T-cell (primary cell): Measurements from ENCODE around the gene ATP6AP1. TPM values are rescaled to one million over a fixed set of nuclear protein-coding genes. Genes with fewer than 3 reads are reported as not detected.
A peak's percentile ranks its signal among the peaks of the same experiment; 100 is the strongest.

Experiments
- ATAC-seq, 4 experiments: fragments of 200-7000 bp in 3 of 4; fragments of 150-1000 bp in 1 of 4; cut with Tn5 transposase; replicated peaks in 1 of 4; 1 replicate in 3 of 4; 2 replicates in 1 of 4; pipeline ENCODE4 v1.10.0; 2021; ENCODE audit warnings: moderate library complexity in 3 of 4, mild to moderate bottlenecking in 2 of 4, moderate number of reproducible peaks in 1 of 4
- CTCF ChIA-PET, 2 donors: fragments of 300-600 bp; sonication (Branson Sonifier 250); formaldehyde crosslinking; loops; one replicate each; lab custom pipeline; 2022; ENCODE audit warnings: antibody characterized with exemption in 2 of 2; lab: Charles Lee
- POLR2A ChIA-PET, 2 donors: fragments of 300-600 bp; sonication (Branson Sonifier 250); formaldehyde crosslinking; loops; one replicate each; lab custom pipeline; 2022; ENCODE audit warnings: antibody characterized with exemption in 2 of 2; lab: Charles Lee
- DNase-seq, 35 experiments: peaks; one replicate each; pipeline versions ENCODE4 v3.0.0 to v3.0.0-alpha.2; 2013 to 2023
- H3K27ac ChIP-seq: one replicate; pipeline ENCODE4 v1.5.1; 2013; ENCODE audit warnings: low read length
- H3K27me3 ChIP-seq, 2 experiments: replicated peaks in 1 of 2; 1 replicate in 1 of 2; 2 replicates in 1 of 2; pipeline versions ENCODE4 v1.6.1 to v1.7.0; 2013; ENCODE audit warnings: low read length in 1 of 2, mixed read lengths in 1 of 2; ENCODE audit not compliant: control insufficient read depth in 2 of 2, insufficient read depth in 2 of 2; ENCODE audit errors: extremely low read depth in 1 of 2
- H3K36me3 ChIP-seq, 2 donors: 1 replicate in 1 of 2; 2 replicates in 1 of 2; pipeline versions ENCODE4 v1.6.1 to v1.7.0; 2013; ENCODE audit warnings: low read length in 1 of 2; ENCODE audit not compliant: control insufficient read depth in 2 of 2, insufficient read depth in 1 of 2; ENCODE audit errors: extremely low read depth in 1 of 2
- H3K4me1 ChIP-seq, 2 experiments: 1 replicate in 1 of 2; 2 replicates in 1 of 2; pipeline versions ENCODE4 v1.6.1 to v1.7.0; 2013; ENCODE audit warnings: low read length in 2 of 2, mixed read lengths in 1 of 2; ENCODE audit not compliant: insufficient read depth in 2 of 2, control insufficient read depth in 1 of 2; ENCODE audit errors: extremely low read depth in 1 of 2
- H3K4me3 ChIP-seq, 2 donors: 1 replicate in 1 of 2; 2 replicates in 1 of 2; pipeline versions ENCODE4 v1.5.1 to v1.7.0; 2013; ENCODE audit warnings: mild to moderate bottlenecking in 2 of 2, low read length in 1 of 2, moderate library complexity in 1 of 2; ENCODE audit not compliant: control insufficient read depth in 1 of 2; ENCODE audit errors: extremely low read depth in 1 of 2
- H3K9me3 ChIP-seq: 2 replicates; pipeline ENCODE4 v1.7.0; 2013
- H3K27ac Mint-ChIP-seq, 2 donors: one replicate each; pipeline ENCODE4 v1.8.0; 2020 to 2021; ENCODE audit warnings: mild to moderate bottlenecking in 2 of 2, mixed read lengths in 2 of 2
- H3K27me3 Mint-ChIP-seq, 2 donors: one replicate each; pipeline ENCODE4 v1.8.0; 2021 to 2022; ENCODE audit warnings: mixed read lengths in 2 of 2
- H3K36me3 Mint-ChIP-seq: one replicate; pipeline ENCODE4 v1.8.0; 2021; ENCODE audit warnings: mixed read lengths
- H3K4me1 Mint-ChIP-seq, 3 donors: one replicate each; pipeline ENCODE4 v1.8.0; 2020 to 2022; ENCODE audit warnings: mixed read lengths in 3 of 3, mild to moderate bottlenecking in 1 of 3
- H3K4me3 Mint-ChIP-seq, 3 donors: one replicate each; pipeline ENCODE4 v1.8.0; 2020 to 2022; ENCODE audit warnings: mild to moderate bottlenecking in 3 of 3, mixed read lengths in 3 of 3, moderate library complexity in 3 of 3
- H3K9me3 Mint-ChIP-seq, 3 donors: one replicate each; pipeline ENCODE4 v1.8.0; 2020 to 2022; ENCODE audit warnings: mixed read lengths in 3 of 3
- WGBS: methylation state at CpG from one replicate; pipeline ENCODE4 v1.1.5; 2013; ENCODE audit warnings: missing lambda C conversion rate; ENCODE audit not compliant: insufficient coverage; 5-methylcytosine and 5-hydroxymethylcytosine counted together
- total RNA-seq, 35 experiments: library from RNA in 6 of 35; stranded (reverse) in 6 of 35; fragments of 120-200 nt in 1 of 35; gene quantifications; one replicate each; pipeline versions ENCODE4 v1.2.1 to v1.2.4 and lab custom pipeline; 2013 to 2026

ATP6AP1 gene
- total RNA-seq, 5 donors from 2014 or later (not counting 1 experiment from before 2014, with no cell fraction given) = 37.9 to 56.8 (median 53.6) TPM

DNA sequence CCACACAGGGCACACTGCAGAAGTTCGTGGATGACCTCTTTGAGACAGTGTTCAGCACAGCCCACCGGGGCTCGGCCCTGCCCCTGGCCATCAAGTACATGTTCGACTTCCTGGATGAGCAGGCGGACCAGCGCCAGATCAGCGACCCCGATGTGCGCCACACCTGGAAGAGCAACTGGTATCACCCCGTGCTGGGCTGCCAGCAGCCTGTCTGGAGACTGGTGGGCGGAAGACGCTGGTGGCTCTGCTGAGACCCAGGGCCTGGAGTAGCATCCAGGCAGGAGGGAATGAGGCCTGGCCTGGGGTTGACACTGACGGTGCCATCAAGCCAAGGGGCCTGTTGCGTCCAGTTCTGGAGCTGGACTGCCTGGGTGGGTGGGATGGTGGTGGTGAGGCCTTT lies 42.0 kb downstream of the ATP6AP1 start:
- no peaks in the 10 kb centered on the region for H3K27me3 Mint-ChIP-seq
- 95% methylated on average over 8 of the region's 14 CpGs for WGBS
- Histone ChIP-seq H3K9me3 (no peaks in the 10 kb centered on the region), H3K27me3 (no peaks in the 10 kb centered on the region), H3K36me3 (peaks cover 6 to 46% of the 10 kb centered on the region in 2 donors), H3K4me1 (no peaks in the 10 kb centered on the region), H3K27ac (no peak overlapping the region), H3K4me3 (no peak overlapping the region)
- H3K4me1 Mint-ChIP-seq = peaks cover 0 to under 1% (median 0%) of the 10 kb centered on the region in 3 donors
- no peak overlapping the region for H3K27ac Mint-ChIP-seq
- H3K36me3 Mint-ChIP-seq = no peaks in the 10 kb centered on the region
- no peak for ATAC-seq
- no peak for DNase-seq
- ChIA-PET CTCF (no interaction called here), POLR2A (no interaction called here)
- H3K9me3 Mint-ChIP-seq = no peaks in the 10 kb centered on the region
- H3K4me3 Mint-ChIP-seq = no peak overlapping the region

DNA sequence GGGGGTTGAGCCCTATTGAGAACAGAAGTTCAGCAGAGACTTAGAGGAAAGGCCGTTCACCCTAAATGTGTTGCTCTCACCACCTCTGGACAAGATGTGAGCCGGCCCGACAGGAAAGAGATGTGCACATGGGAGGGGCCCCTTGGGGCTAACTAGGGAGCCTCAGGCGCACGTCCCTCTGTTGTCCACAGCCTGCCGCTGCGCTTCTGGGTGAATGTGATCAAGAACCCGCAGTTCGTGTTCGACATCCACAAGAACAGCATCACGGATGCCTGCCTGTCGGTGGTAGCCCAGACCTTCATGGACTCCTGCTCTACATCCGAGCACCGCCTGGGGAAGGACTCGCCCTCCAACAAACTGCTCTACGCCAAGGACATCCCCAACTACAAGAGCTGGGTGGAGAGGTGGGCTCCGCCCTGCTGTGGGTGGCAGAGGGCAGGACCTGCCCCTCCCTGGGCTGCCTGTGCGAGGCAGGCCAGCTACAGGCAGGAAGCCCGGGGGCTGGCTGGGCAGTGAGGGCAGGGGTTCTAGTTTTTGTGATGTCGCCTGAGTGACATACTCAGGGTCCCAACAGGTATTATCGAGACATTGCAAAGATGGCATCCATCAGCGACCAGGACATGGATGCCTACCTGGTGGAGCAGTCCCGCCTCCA lies 42.6 kb downstream of the ATP6AP1 start:
- Mint-ChIP-seq H3K27ac (no peak overlapping the region), H3K27me3 (no peaks in the 10 kb centered on the region), H3K36me3 (no peaks in the 10 kb centered on the region), H3K9me3 (no peaks in the 10 kb centered on the region), H3K4me3 (no peak overlapping the region), H3K4me1 (peaks cover 0 to 3% (median 0%) of the 10 kb centered on the region in 3 donors)
- H3K9me3 ChIP-seq = no peaks in the 10 kb centered on the region
- CTCF ChIA-PET = no interaction called here
- WGBS = 97% methylated on average over 5 of the region's 23 CpGs
- H3K4me3 ChIP-seq = no peak overlapping the region
- peaks cover 6 to 40% of the 10 kb centered on the region in 2 donors for H3K36me3 ChIP-seq
- POLR2A ChIA-PET = no interaction called here
- no peak overlapping the region for H3K27ac ChIP-seq
- no peak for ATAC-seq
- no peak for DNase-seq
- no peaks in the 10 kb centered on the region for H3K27me3 ChIP-seq
- H3K4me1 ChIP-seq = no peaks in the 10 kb centered on the region

DNA sequence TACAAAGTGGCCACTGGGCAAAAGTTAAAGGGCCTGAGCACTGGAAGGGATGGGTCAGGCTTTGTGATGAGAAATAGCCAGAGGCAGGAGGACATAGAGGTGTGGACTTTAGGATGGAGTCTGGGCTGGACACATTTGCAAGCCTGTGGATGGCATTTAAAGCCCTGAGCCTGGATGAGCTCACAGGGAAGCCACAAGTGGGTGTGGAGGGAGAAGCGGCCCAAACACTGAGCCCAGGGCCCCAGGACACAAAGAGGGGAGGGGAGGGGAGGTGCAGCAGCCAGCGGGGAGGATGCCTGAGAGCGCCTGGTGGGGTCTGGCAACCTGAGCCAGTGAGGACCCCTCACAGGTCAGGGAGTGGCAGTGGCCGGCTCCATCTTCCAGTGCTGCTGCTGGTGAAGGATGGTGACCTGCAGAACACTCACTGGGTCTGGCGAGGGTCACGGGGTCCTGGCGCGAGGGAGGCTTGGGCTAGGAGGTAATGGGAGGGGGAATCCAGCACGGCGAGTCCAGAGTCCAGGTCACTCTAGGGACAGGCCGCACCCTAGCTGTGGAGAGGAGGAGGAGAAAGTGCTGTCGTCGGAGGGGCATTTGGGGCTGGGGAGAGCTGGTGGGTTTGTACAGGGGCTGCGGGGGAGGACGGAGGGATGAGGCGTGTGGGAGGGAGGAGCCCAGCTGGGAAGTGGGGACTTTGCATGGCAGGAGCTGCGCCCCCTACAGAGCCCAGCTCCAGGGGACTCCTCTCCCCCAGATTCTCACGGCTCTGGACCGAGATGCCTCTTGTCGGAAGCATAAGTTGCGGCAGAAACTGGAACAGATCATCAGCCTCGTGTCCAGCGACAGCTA lies 43.6 kb downstream of the ATP6AP1 start:
- H3K4me1 Mint-ChIP-seq = peaks cover 0 to 8% (median 1%) of the 10 kb centered on the region in 3 donors
- no peaks in the 10 kb centered on the region for H3K36me3 Mint-ChIP-seq

DNA sequence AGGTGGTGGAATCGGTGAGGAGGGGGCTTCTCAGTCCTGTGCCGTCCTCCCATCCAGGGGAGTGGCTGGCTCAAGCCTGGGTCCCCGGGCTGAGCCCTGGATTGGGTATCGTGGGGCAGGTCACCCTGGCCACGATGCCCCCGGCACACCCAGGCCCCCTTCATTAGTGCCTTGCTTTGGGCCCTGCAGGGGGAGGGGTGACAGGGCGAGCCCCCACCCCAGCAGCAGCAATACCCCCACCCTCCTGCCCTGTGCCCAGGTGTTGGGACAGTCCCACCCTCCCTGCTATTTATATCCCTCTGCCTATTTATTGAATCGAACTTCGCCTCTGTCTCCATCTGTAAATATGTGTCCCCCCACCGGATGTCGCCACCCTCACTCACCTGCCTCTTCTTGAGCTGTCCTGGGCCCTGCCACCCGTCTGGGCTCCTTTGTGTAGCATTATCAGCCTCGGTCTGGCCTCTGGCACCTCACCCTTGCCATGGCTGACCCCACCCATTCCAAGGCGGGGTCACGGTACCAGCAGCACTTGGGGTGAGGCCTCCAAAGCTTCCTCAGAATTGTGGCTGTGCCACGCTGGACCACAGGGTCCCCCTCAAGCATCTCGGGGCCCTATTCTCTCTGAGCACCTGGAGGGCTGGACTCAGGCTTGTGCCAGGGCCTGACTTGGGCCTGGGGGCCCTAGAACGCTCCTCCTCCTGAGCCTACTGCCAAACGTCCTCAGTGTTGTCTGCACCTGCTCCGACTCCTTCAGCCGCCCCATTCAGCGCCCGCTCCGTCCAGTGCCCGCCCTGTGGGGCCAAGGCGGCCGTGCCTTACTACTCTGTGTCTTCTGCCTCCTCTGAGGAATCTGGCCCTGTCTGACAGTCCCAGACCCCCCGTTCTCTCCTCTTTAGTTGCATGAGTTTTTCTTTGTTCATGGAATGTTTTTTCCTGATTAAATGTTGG lies 44.5 kb downstream of the ATP6AP1 start:
- peaks cover 5 to 17% (median 6%) of the 10 kb centered on the region in 3 donors for H3K4me1 Mint-ChIP-seq
- no peaks in the 10 kb centered on the region for H3K36me3 Mint-ChIP-seq
- no peak overlapping the region for H3K4me3 Mint-ChIP-seq
- no peak overlapping the region for H3K27ac Mint-ChIP-seq
- CTCF ChIA-PET = no interaction called here
- Histone ChIP-seq H3K27ac (no peak overlapping the region), H3K27me3 (no peaks in the 10 kb centered on the region), H3K36me3 (peaks cover 0 to 27% of the 10 kb centered on the region in 2 donors), H3K9me3 (no peaks in the 10 kb centered on the region), H3K4me3 (no peak overlapping the region), H3K4me1 (peaks cover 5 to 11% of the 10 kb centered on the region in 2 experiments)
- no peaks in the 10 kb centered on the region for H3K9me3 Mint-ChIP-seq
- H3K27me3 Mint-ChIP-seq = no peaks in the 10 kb centered on the region
- DNase-seq (no peak), ATAC-seq (no peak)
- 86% methylated on average over 4 of the region's 28 CpGs for WGBS
- POLR2A ChIA-PET = interaction anchor here in 1 of 2 donors (0.6 kb wide), 1 partner anchor 22 kb away, joined by 3 read pairs; no protein-coding TSS in a partner anchor

More for the DNA sequence above, 43.6 kb downstream of the ATP6AP1 start:
- no peaks in the 10 kb centered on the region for H3K9me3 ChIP-seq
- ChIA-PET CTCF (no interaction called here), POLR2A (no interaction called here)
- H3K27me3 ChIP-seq = no peaks in the 10 kb centered on the region
- Mint-ChIP-seq H3K27me3 (no peaks in the 10 kb centered on the region), H3K9me3 (no peaks in the 10 kb centered on the region), H3K27ac (no peak overlapping the region), H3K4me3 (no peak overlapping the region)
- peaks cover 0 to 34% of the 10 kb centered on the region in 2 donors for H3K36me3 ChIP-seq
- WGBS = 100% methylated on average over 3 of the region's 23 CpGs
- ATAC-seq (peak in 1 of 4 experiments; percentile 7), DNase-seq (no peak)
- no peak overlapping the region for H3K27ac ChIP-seq
- no peak overlapping the region for H3K4me3 ChIP-seq
- H3K4me1 ChIP-seq = peaks cover 4 to 6% of the 10 kb centered on the region in 2 experiments

DNA sequence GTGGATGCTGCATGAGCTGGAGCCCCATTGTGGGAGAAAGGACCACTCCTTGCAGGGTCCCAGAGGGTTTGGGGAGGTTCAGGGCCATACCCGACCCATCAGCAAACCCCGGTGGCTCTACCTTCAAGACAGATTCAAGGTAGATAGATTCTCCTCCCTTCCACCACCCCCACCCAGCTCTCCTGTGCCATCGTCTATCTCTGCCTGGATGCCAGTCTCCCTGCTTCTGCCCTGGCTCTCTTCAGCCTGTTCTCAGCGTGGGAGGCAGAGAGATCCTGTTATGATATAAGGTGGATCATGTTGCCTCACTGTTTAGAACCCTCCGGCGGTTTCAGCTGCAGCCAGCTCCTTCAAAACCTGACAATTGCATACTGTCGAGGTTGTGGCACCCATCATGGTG lies 45.2 kb downstream of the ATP6AP1 start:
- H3K27me3 Mint-ChIP-seq = no peaks in the 10 kb centered on the region
- peaks cover 0 to 20% of the 10 kb centered on the region in 2 donors for H3K36me3 ChIP-seq
- CTCF ChIA-PET = no interaction called here
- peaks cover 5 to 16% of the 10 kb centered on the region in 2 experiments for H3K4me1 ChIP-seq
- ATAC-seq (no peak), DNase-seq (no peak)
- no peaks in the 10 kb centered on the region for H3K36me3 Mint-ChIP-seq
- no peaks in the 10 kb centered on the region for H3K9me3 ChIP-seq
- no peak overlapping the region for H3K4me3 Mint-ChIP-seq
- H3K27ac ChIP-seq = no peak overlapping the region
- whole genome bisulfite sequencing = 60% methylated on average over 1 of the region's 7 CpGs
- H3K9me3 Mint-ChIP-seq = no peaks in the 10 kb centered on the region
- peaks cover 6 to 20% (median 6%) of the 10 kb centered on the region in 3 donors for H3K4me1 Mint-ChIP-seq
- H3K27ac Mint-ChIP-seq = peak overlapping the region in 1 of 2 donors; percentile 31
- no peak overlapping the region for H3K4me3 ChIP-seq
- H3K27me3 ChIP-seq = no peaks in the 10 kb centered on the region
- POLR2A ChIA-PET = interaction anchor here in 1 of 2 donors (0.6 kb wide), 1 partner anchor 21 kb away, joined by 3 read pairs; no protein-coding TSS in a partner anchor
